Measurements from ENCODE around the gene ADCY2. TPM values are rescaled to one million over a fixed set of nuclear protein-coding genes. Genes with fewer than 3 reads are reported as not detected.

Gene ADCY2
- total RNA-seq, 1 experiment from 2014 or later = 31.3 TPM

GRCh38 chr5:7473668-7474215 lies 77.8 kb downstream of the ADCY2 start:
- Histone ChIP-seq H3K4me2 (ENCODE audit: insufficient read depth, insufficient read length, low read length) (peak overlapping the region; percentile 37), H4K91ac (ENCODE audit: insufficient read length, low read depth, low read length) (no peak overlapping the region), H4K20me1 (ENCODE audit: control insufficient read depth, insufficient read depth, insufficient read length) (no peaks in the 10 kb centered on the region), H3K27me3 (ENCODE audit: insufficient read depth, low read length) (no peaks in the 10 kb centered on the region), H3K56ac (ENCODE audit: insufficient read length, low read depth, low read length) (no peak overlapping the region), H2BK12ac (ENCODE audit: insufficient read length, low read depth, low read length) (no peak overlapping the region), H3K14ac (ENCODE audit: insufficient read depth, low read length) (no peak overlapping the region), H3K79me2 (ENCODE audit: insufficient read depth, low read length) (peaks cover 8% of the 10 kb centered on the region; the same call in 1 of the 2 replicates), H2BK20ac (ENCODE audit: low read depth, low read length, poor library complexity, severe bottlenecking) (no peak overlapping the region), H2BK5ac (ENCODE audit: insufficient read length, low read length) (no peak overlapping the region), H3K23me2 (ENCODE audit: insufficient read length, low read depth, low read length, poor library complexity, severe bottlenecking) (no peaks in the 10 kb centered on the region), H4K8ac (replicated peaks; ENCODE audit: insufficient read length, low read depth, low read length) (no peak overlapping the region), H3K27ac (ENCODE audit: insufficient read length, low read depth, low read length) (peak overlapping the region; percentile 63), H2BK120ac (ENCODE audit: low read depth, low read length, poor library complexity, severe bottlenecking) (no peak overlapping the region), H2BK15ac (ENCODE audit: low read depth, low read length) (no peak overlapping the region), H3T11ph (ENCODE audit: low read length) (no peak overlapping the region), H2AFZ (ENCODE audit: low read length) (no peak overlapping the region), H3K23ac (ENCODE audit: insufficient read length, low read depth, low read length) (no peak overlapping the region), H3K9ac (ENCODE audit: extremely low read depth, insufficient read length, low read length) (no peak overlapping the region), H2AK5ac (ENCODE audit: insufficient read length, low read length) (no peak overlapping the region), H3K18ac (ENCODE audit: insufficient read length, low read depth, low read length) (no peak overlapping the region), H3K4ac (ENCODE audit: low read depth, low read length) (no peak overlapping the region), H3K79me1 (ENCODE audit: insufficient read depth, low read depth, low read length, poor library complexity, severe bottlenecking) (peaks cover 2% of the 10 kb centered on the region), H3K9me3 (ENCODE audit: control insufficient read depth, low read depth, low read length) (no peaks in the 10 kb centered on the region), H3K4me1 (ENCODE audit: insufficient read depth, low read length) (peaks cover 12% of the 10 kb centered on the region), H4K5ac (ENCODE audit: insufficient read length, low read depth, low read length) (no peak overlapping the region)
- peak; percentile 64 for DNase-seq
- Mint-ChIP-seq H3K36me3 (ENCODE audit: insufficient read depth in 1 of 3, low read depth in 3 of 3) (peaks cover 13 to 44% (median 20%) of the 10 kb centered on the region in 3 experiments), H3K27me3 (ENCODE audit: low read depth) (no peaks in the 10 kb centered on the region), H3K4me1 (peaks cover 22 to 27% of the 10 kb centered on the region in 2 experiments), H3K27ac (peak overlapping the region; percentile 4 to 97 (median 79)), H3K9me3 (peaks cover 21 to 29% of the 10 kb centered on the region in 2 experiments), H3K4me3 (peak overlapping the region in 1 of 2 experiments; percentile 14; a peak in 1 of 5 replicates)
- no CpG with 5 or more reads among the region's 1 CpG for WGBS (ENCODE audit: extremely low coverage, insufficient read length, low lambda C conversion rate)
- no peak for TF ChIP-seq CTCF (conservative IDR thresholded peaks at IDR 0.05)

Measured in H9 (cell line).